HCT116 (cell line): ENCODE measurements around the gene RNF11. TPM values are rescaled to one million over a fixed set of nuclear protein-coding genes. Genes with fewer than 3 reads are reported as not detected.

Source experiments
- ATAC-seq: fragments of 200-7000 bp; cut with Tn5 transposase; 2 replicates; pipeline ENCODE4 v1.9.1; 2020; ENCODE audit warnings: mild to moderate bottlenecking, moderate library complexity
- BruUV-seq: library from RNA; stranded (reverse); fragments of 400-500 nt; replicated peaks from 2 replicates; lab custom pipeline; 2021; lab: Mats Ljungman, UMichigan
- CTCF ChIA-PET: fragments of 300-600 bp; sonication (Branson Sonifier 250); formaldehyde crosslinking; loops from one replicate; lab custom pipeline; 2021; ENCODE audit warnings: antibody characterized with exemption; lab: Charles Lee
- POLR2A ChIA-PET: fragments of 300-600, 350-600 bp; sonication (Branson Sonifier 250); formaldehyde crosslinking; loops from one replicate; lab custom pipeline; 2021; ENCODE audit warnings: antibody characterized with exemption; lab: Charles Lee
- RAD21 ChIA-PET, 2 experiments: fragments of 300-600 bp; sonication (Branson Sonifier 250); formaldehyde crosslinking; loops; one replicate each; lab custom pipeline; 2023; ENCODE audit warnings: low total read pairs in 2 of 2; ENCODE audit not compliant: uncharacterized antibody in 2 of 2, unreplicated experiment in 2 of 2, low non-redundant PET in 1 of 2; lab: Charles Lee
- DNase-seq: peaks from one replicate; pipeline ENCODE4 v3.0.0-alpha.2; 2010; ENCODE audit warnings: low read depth, low spot score
- H2AFZ ChIP-seq: fragments of 200-600 bp; shearing (Covaris generic), sonication (generic); 2 replicates; pipeline ENCODE4 v1.6.1; 2017; ENCODE audit warnings: low read depth, mixed run types, mixed read lengths, antibody characterized with exemption, low read length; ENCODE audit not compliant: poor library complexity, severe bottlenecking
- H3K27ac ChIP-seq: 2 replicates; pipeline ENCODE4 v1.5.1; 2012; ENCODE audit warnings: low read depth, low read length
- H3K27me3 ChIP-seq: fragments of 200-600 bp; sonication (generic); 2 replicates; pipeline ENCODE4 v1.6.1; 2016; ENCODE audit warnings: mixed run types, low read length, mixed read lengths; ENCODE audit not compliant: insufficient read depth
- H3K36me3 ChIP-seq, 2 experiments: fragments of 200-500 bp in 1 of 2; fragments of 200-600 bp in 1 of 2; sonication (Bioruptor generic) in 1 of 2; sonication (generic) in 1 of 2; 2 replicates each; pipeline versions ENCODE4 v1.5.1 to v1.6.1; 2014 to 2016; ENCODE audit warnings: low read length in 2 of 2, inconsistent platforms in 1 of 2, mixed read lengths in 1 of 2, mixed run types in 1 of 2; ENCODE audit not compliant: insufficient read depth in 2 of 2, control insufficient read depth in 1 of 2
- H3K4me1 ChIP-seq, 2 experiments: fragments of 200-600 bp in 1 of 2; sonication (generic) in 1 of 2; 2 replicates each; pipeline versions ENCODE4 v1.5.1 to v1.6.1; 2012 to 2017; ENCODE audit warnings: low read length in 2 of 2, inconsistent platforms in 1 of 2, mild to moderate bottlenecking in 1 of 2, mixed read lengths in 1 of 2, mixed run types in 1 of 2, moderate library complexity in 1 of 2; ENCODE audit not compliant: insufficient read depth in 2 of 2, control insufficient read depth in 1 of 2
- H3K4me2 ChIP-seq: fragments of 200-600 bp; sonication (generic); 2 replicates; pipeline ENCODE4 v1.6.1; 2017; ENCODE audit warnings: mixed run types, low read length, mixed read lengths
- H3K4me3 ChIP-seq, 2 experiments: fragments of 200-600 bp in 1 of 2; sonication (generic) in 1 of 2; replicated peaks in 1 of 2; 2 replicates each; pipeline ENCODE4 v1.5.1; 2011 to 2016; ENCODE audit warnings: low read length in 2 of 2, control low read depth in 1 of 2, low read depth in 1 of 2, mild to moderate bottlenecking in 1 of 2, mixed read lengths in 1 of 2, mixed run types in 1 of 2
- H3K79me2 ChIP-seq: fragments of 200-600 bp; sonication (generic); 2 replicates; pipeline ENCODE4 v1.6.1; 2017; ENCODE audit warnings: mild to moderate bottlenecking, mixed run types, low read length, moderate library complexity, mixed read lengths; ENCODE audit not compliant: insufficient read depth
- H3K9ac ChIP-seq: fragments of 200-600 bp; sonication (generic); 2 replicates; pipeline ENCODE4 v1.6.1; 2016; ENCODE audit warnings: low read length, mixed read lengths
- H3K9me2 ChIP-seq: fragments of 200-600 bp; sonication (generic), shearing (Covaris generic); 2 replicates; pipeline ENCODE4 v1.6.1; 2017; ENCODE audit warnings: mixed run types, mild to moderate bottlenecking, moderate library complexity; ENCODE audit not compliant: insufficient read depth
- H3K9me3 ChIP-seq, 2 experiments: fragments of 200-500 bp in 1 of 2; fragments of 200-600 bp in 1 of 2; sonication (Bioruptor generic) in 1 of 2; sonication (generic) in 1 of 2; 2 replicates each; pipeline ENCODE4 v1.6.1; 2014 to 2017; ENCODE audit warnings: low read length in 2 of 2, mixed read lengths in 2 of 2, inconsistent platforms in 1 of 2, low read depth in 1 of 2, mild to moderate bottlenecking in 1 of 2, mixed run types in 1 of 2, moderate library complexity in 1 of 2; ENCODE audit not compliant: control insufficient read depth in 1 of 2, insufficient read depth in 1 of 2
- H4K20me1 ChIP-seq: fragments of 200-600 bp; sonication (generic), shearing (Covaris generic); 2 replicates; pipeline ENCODE4 v1.6.1; 2017; ENCODE audit warnings: mixed run types, mild to moderate bottlenecking, moderate library complexity; ENCODE audit not compliant: insufficient read depth
- CBX3 ChIP-seq: IDR thresholded peaks from 2 replicates; pipeline ENCODE4 v1.6.1; 2012; ENCODE audit warnings: low read depth
- CEBPB ChIP-seq: IDR thresholded peaks from 2 replicates; pipeline ENCODE4 v1.6.1; 2012; ENCODE audit warnings: low read depth
- EGR1 ChIP-seq: IDR thresholded peaks from 2 replicates; pipeline ENCODE4 v1.6.1; 2012; ENCODE audit warnings: low read depth
- EZH2phosphoT487 ChIP-seq: fragments of 200-600 bp; IDR thresholded peaks from 2 replicates; pipeline ENCODE4 v1.6.1; 2018; ENCODE audit warnings: antibody characterized with exemption, borderline replicate concordance
- FOSL1 ChIP-seq: IDR thresholded peaks from 2 replicates; pipeline ENCODE4 v1.6.1; 2012; ENCODE audit warnings: low read depth
- JUND ChIP-seq: IDR thresholded peaks from 2 replicates; pipeline ENCODE4 v1.6.1; 2012
- POLR2A ChIP-seq: IDR thresholded peaks from 2 replicates; pipeline ENCODE4 v1.7.0; 2011; ENCODE audit warnings: borderline replicate concordance; ENCODE audit not compliant: insufficient read depth, insufficient read length; ENCODE audit errors: extremely low read depth
- POLR2AphosphoS5 ChIP-seq: IDR thresholded peaks from 2 replicates; pipeline ENCODE4 v1.6.1; 2011; ENCODE audit warnings: mild to moderate bottlenecking, low read depth, low read length, moderate library complexity
- SIN3A ChIP-seq: IDR thresholded peaks from 2 replicates; pipeline ENCODE4 v1.6.1; 2012; ENCODE audit warnings: low read depth
- SP1 ChIP-seq: IDR thresholded peaks from 2 replicates; pipeline ENCODE4 v1.6.1; 2012; ENCODE audit warnings: low read depth
- SRF ChIP-seq: IDR thresholded peaks from 2 replicates; pipeline ENCODE4 v1.6.1; 2012; ENCODE audit warnings: low read depth
- TCF7L2 ChIP-seq: IDR thresholded peaks from 2 replicates; pipeline ENCODE4 v1.7.0; 2011; ENCODE audit warnings: borderline replicate concordance, inconsistent platforms; ENCODE audit not compliant: insufficient read depth, insufficient read length; ENCODE audit errors: extremely low read depth
- ZFX ChIP-seq: fragments of 450-650 bp; IDR thresholded peaks from 2 replicates; pipeline ENCODE4 v1.6.1; 2017
- ZNF274 ChIP-seq: fragments of 200-500 bp; sonication (Bioruptor generic); IDR thresholded peaks from 2 replicates; pipeline ENCODE4 v1.6.1; 2014; ENCODE audit warnings: mild to moderate bottlenecking, low read depth, low read length, inconsistent platforms
- intact Hi-C: fragments of 100-400 bp; cut with micrococcal nuclease; formaldehyde crosslinking; loops from 2 replicates; pipeline ENCODE4 v1.10.0; 2022
- total RNA-seq: library from RNA; stranded (reverse); gene quantifications from one replicate; pipeline ENCODE4 v1.2.1, GENCODE V29; 2021; ENCODE audit not compliant: unreplicated experiment
- TF ChIP-seq, protein P1 (sequence below): IDR thresholded peaks from 2 replicates; pipeline ENCODE4 v1.6.1; 2011; ENCODE audit warnings: mild to moderate bottlenecking, low read length, moderate library complexity; ENCODE audit not compliant: insufficient replicate concordance; ENCODE audit errors: extremely low read depth
- TF ChIP-seq, protein P2 (sequence below): IDR thresholded peaks from 2 replicates; pipeline ENCODE4 v1.6.1; 2012
- TF ChIP-seq, protein P3 (sequence below): IDR thresholded peaks from 2 replicates; pipeline ENCODE4 v1.6.1; 2012; ENCODE audit warnings: low read depth

RNF11 gene
- total RNA-seq, 1 experiment from 2014 or later = 60.9 TPM

DNA sequence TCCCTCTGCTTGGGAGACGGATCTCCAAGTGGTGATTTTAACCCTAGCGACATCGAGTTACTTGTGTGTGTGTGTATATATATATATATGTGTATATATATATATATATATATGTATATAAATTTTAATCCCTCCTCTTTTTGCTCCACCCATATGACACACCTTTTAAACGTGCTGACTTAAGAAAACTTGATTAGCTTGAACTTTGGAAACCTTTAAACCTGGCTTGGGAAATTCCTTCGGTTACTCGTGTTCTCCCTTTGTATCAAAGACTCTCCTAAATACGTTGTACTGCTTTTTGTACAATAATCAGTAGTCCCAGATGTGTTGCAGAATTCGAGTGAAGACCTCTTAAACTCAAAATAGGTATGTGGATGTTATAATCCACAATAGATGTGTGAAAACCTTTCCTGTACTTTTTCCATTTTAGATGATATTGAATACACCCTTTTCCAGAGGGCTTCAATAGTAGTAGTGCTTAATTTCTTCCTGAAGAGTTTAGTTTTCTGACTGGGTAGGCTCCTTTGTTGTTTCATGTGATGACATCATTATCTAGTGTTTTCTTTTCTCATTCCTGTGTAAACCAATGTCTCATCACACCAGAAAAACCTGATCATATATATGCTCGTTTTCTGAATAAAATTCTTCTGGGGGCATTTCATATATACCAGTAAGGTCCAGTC lies 1.4 kb downstream of the RNF11 start (continued):
- TF ChIP-seq, protein P1, sequence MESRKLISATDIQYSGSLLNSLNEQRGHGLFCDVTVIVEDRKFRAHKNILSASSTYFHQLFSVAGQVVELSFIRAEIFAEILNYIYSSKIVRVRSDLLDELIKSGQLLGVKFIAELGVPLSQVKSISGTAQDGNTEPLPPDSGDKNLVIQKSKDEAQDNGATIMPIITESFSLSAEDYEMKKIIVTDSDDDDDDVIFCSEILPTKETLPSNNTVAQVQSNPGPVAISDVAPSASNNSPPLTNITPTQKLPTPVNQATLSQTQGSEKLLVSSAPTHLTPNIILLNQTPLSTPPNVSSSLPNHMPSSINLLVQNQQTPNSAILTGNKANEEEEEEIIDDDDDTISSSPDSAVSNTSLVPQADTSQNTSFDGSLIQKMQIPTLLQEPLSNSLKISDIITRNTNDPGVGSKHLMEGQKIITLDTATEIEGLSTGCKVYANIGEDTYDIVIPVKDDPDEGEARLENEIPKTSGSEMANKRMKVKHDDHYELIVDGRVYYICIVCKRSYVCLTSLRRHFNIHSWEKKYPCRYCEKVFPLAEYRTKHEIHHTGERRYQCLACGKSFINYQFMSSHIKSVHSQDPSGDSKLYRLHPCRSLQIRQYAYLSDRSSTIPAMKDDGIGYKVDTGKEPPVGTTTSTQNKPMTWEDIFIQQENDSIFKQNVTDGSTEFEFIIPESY = no peak
- TF ChIP-seq, protein P2, sequence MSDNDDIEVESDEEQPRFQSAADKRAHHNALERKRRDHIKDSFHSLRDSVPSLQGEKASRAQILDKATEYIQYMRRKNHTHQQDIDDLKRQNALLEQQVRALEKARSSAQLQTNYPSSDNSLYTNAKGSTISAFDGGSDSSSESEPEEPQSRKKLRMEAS = no peak

DNA sequence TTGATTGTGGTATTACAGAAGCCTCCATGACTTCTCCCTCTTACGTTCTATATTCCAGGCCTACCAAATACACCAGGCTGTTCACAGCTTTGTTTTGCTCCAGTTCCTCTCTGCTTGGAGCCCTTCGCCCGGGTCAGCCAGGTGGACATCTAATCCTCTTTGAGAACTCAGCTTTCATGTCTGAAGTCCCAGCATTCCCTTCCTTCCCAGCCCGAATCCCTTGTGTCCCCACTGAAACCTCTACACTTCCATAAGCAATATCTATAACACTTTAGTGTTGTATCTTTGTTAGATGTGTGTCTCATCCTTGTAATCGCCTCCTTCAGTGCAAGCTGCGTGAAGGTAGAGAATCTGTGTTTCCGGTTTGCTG lies 1.9 kb downstream of the RNF11 start:
- H4K20me1 ChIP-seq = peaks cover 15% of the 10 kb centered on the region
- ATAC-seq = no peak
- no peaks in the 10 kb centered on the region for H3K27me3 ChIP-seq
- POLR2A ChIA-PET = no interaction called here
- no peak for DNase-seq
- peak overlapping the region; percentile 92 to 97; a peak in 3 of 4 replicates for H3K4me3 ChIP-seq
- no TSS peak for BruUV-seq
- H3K4me2 ChIP-seq = peak overlapping the region; percentile 92
- H3K9me3 ChIP-seq = no peaks in the 10 kb centered on the region
- peaks cover 15 to 28% of the 10 kb centered on the region in 2 experiments for H3K4me1 ChIP-seq
- TF ChIP-seq POLR2A = no peak
- TF ChIP-seq, protein P3, sequence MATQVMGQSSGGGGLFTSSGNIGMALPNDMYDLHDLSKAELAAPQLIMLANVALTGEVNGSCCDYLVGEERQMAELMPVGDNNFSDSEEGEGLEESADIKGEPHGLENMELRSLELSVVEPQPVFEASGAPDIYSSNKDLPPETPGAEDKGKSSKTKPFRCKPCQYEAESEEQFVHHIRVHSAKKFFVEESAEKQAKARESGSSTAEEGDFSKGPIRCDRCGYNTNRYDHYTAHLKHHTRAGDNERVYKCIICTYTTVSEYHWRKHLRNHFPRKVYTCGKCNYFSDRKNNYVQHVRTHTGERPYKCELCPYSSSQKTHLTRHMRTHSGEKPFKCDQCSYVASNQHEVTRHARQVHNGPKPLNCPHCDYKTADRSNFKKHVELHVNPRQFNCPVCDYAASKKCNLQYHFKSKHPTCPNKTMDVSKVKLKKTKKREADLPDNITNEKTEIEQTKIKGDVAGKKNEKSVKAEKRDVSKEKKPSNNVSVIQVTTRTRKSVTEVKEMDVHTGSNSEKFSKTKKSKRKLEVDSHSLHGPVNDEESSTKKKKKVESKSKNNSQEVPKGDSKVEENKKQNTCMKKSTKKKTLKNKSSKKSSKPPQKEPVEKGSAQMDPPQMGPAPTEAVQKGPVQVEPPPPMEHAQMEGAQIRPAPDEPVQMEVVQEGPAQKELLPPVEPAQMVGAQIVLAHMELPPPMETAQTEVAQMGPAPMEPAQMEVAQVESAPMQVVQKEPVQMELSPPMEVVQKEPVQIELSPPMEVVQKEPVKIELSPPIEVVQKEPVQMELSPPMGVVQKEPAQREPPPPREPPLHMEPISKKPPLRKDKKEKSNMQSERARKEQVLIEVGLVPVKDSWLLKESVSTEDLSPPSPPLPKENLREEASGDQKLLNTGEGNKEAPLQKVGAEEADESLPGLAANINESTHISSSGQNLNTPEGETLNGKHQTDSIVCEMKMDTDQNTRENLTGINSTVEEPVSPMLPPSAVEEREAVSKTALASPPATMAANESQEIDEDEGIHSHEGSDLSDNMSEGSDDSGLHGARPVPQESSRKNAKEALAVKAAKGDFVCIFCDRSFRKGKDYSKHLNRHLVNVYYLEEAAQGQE = no peak
- TF ChIP-seq, protein P2 = no peak
- no peak for TF ChIP-seq CEBPB
- no peak for TF ChIP-seq FOSL1
- no peak for TF ChIP-seq SP1
- no peak for TF ChIP-seq EGR1
- TF ChIP-seq ZNF274 = no peak
- TF ChIP-seq SRF = no peak
- no peak for TF ChIP-seq SIN3A
- TF ChIP-seq JUND = no peak
- no peak for TF ChIP-seq POLR2AphosphoS5
- no peak for TF ChIP-seq ZFX
- TF ChIP-seq EZH2phosphoT487 = no peak
- no peak for TF ChIP-seq TCF7L2
- no peak for TF ChIP-seq CBX3
- H3K9ac ChIP-seq = peak overlapping the region; percentile 49; the same call in 1 of the 2 replicates
- H3K9me2 ChIP-seq = no peaks in the 10 kb centered on the region
- CTCF ChIA-PET = no interaction called here
- intact Hi-C loops = no loop called here
- RAD21 ChIA-PET = no interaction called here
- H2AFZ ChIP-seq = no peak overlapping the region
- peaks cover 67% of the 10 kb centered on the region for H3K79me2 ChIP-seq
- no peaks in the 10 kb centered on the region for H3K36me3 ChIP-seq
- H3K27ac ChIP-seq = no peak overlapping the region
